CD4-positive, alpha-beta T cell treated with Interleukin-4 for 4 hours (primary cell): ENCODE data around the gene AMOTL1.
"Not testable (repeated sequence)": the region's sequence is repeated elsewhere in the genome, so short reads cannot be mapped to it uniquely, and the experiment has no call there.

Experiments used
- DNase-seq: peaks from one replicate; pipeline ENCODE4 v3.0.0-alpha.2; 2020

The AMOTL1 gene

DNA sequence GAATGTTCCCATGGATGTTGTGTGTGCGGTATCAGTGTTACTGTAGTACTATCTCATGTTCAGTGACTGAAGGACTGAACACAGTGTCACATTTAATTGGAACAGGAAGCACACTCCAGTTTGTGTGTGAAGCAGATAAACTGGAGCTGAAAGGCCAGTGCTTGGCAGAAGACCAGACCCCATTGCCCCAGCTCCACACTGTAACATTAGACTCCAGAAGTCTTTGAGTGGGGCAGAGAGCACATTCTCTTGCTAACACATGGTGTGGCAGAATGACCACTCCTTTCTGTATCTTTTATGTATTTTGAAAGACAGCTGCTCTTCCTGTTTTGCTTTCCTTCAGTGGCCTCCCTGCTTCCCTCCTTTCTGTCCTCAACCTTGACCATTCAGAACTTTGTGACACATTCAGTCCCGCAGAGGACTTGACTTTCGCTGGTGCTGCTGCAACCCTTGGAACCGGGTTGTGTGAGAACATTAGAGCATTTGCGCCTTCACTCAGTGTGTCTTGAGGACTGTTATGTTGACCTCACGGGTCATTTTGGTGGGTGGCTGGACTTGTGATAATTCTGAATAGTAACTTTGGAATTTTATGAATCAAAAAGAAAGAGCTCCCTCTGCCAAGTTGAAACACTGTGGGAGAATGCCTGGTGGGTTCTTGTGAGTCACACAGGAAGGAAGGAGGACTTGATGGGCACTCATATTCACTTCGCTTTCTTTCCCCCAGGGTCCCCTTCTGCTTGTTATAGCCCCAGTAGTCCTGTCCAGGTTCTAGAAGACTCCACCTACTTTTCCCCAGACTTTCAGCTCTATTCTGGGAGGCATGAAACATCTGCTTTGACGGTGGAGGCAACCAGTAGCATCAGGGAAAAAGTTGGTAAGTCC, 26.4 kb downstream of the AMOTL1 start:
- DNase-seq = no peak

DNA sequence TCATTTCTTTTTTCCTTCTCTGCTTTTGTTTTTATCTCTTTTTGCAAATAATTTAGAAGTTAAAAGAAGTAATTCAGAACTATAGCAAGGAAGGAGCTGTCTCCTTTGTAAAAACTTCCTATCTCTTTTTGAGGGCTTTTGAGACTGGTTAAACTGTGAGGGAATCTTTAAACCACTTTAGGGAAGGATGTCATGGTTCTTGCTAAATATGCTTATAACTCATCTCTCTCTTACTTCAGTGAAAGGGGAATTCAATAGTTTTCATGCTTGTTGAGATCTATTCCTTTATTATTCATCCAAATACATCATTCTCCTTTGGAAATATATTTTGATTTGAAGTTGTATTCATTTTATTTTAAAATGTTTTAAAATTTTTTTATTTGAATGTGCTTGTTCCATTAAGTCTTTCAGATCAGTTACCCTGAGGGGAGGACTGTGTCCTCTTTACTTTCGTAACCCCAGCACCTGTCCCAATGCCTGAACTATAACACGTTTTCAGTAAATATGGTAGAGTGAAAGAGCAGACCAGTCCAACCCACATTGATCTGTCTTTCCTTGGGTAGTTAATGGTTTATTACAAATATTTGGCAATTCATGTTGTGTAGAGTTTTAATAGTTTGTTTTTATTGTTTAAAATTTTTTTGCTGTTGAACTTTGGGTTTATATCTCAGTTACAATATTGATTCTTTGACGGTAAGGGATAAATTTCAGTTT, 27.5 kb downstream of the AMOTL1 start:
- DNase-seq = no peak

DNA sequence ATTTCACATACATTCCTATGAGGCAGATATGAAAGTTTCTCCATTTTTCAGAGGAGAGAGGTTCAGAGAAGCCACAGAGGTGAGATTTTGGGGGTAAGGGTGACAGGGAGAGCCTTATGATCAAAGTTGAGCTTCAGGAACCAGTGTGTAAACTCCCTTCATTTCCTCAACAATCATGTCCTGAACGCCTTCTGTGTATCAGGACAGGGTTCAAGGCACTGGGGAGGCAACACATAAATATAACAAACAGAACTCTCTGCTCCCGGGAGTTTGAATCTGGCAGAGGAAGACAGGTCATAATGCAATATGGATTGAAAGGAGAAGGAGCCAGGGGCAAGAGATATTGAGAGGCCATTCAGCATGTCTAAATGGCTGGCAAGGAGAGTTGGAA, 28.0 kb downstream of the AMOTL1 start:
- DNase-seq = no peak

DNA sequence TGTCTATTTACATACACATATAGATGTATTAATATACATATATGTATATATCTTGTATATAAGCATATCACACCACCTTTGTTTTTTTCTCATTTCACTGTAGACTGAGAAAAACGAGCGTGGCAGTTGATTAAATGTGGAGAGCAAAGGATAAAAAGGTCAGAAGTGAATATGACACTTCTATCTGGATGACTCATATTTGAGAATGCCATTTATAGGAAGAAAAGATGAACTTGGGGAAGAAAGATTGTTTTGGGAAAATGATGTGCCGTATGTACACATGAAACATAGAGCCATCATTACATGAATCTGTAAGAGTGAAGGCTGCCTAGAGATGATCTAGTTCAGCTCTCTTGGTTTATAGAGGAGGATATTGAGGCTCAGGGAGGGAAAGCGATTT, 28.7 kb downstream of the AMOTL1 start:
- no peak for DNase-seq

DNA sequence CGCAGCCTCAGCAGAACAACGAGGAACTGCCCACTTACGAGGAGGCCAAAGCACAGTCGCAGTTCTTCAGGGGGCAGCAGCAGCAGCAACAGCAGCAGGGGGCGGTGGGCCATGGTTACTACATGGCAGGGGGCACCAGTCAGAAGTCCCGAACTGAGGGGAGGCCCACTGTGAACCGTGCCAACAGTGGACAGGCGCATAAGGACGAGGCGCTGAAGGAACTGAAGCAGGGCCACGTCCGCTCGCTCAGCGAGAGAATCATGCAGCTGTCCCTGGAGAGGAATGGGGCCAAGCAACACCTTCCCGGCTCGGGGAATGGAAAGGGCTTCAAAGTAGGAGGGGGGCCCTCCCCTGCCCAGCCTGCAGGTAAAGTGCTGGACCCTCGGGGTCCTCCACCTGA, 31.6 kb downstream of the AMOTL1 start:
- no peak for DNase-seq

DNA sequence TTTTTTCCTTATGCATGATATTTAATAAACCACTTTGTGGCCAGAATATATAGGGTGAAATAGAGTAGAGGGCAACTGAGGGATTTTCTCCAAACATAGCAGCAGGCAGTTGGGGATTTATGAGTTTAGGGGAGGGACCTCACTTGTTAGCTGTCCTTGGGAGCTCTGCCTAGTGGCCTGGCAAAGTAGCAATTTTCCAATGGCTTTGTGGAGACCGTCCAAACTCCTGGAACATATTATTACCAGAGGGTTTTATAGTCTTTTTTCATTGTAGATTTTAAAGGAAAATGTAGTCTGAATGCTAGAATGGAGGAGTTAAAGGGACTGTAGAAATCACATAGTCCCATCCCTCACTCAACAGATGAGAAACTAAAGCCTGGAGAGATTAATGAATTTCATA, 32.3 kb downstream of the AMOTL1 start:
- no peak for DNase-seq

DNA sequence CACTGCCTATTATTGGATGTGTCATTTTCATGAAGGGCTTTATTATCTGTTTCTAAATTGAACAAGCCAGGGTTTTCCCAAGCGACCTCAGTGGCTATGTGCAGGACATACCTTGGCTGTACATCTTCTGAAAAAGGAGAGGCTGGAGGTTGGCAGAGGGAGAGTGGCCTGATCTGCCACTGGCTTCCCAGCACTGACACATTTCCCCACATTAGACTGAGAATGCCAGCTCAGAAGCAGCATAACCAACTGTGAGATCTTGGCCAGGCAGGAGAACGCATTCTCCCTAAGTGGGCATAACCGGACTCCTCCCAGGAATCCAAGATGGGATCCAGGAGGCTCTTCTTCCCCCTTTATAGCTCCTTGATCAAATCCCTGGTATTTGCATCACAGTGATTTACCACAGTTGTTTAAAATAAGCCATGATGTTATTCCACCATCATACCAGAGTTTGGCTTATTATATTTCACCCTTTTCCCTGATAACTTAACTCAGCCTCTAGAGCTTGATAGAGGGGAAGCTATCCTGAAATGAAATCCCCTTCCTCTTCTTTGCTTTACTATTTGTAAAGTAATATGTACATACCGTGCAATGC, 33.8 kb downstream of the AMOTL1 start:
- no peak for DNase-seq

DNA sequence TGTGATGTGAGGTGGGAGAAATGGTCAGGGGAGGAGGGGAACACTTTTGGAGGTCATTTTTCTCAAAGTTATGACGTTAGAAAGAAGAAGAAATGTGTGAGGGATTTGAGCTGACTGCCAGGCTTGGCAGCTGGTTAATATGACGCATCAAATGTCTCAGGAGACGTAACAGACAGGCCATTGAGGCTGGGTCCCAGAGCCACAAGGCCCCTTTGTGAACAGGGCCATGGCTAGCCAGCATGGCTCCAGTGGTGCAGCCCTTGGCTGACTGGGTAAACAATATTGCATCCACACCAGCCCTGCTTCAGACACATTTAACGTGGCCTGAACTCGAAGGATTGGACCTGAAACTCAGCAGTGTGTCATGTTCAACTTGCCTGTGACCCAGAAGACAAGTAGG, 34.3 kb downstream of the AMOTL1 start:
- DNase-seq = no peak

DNA sequence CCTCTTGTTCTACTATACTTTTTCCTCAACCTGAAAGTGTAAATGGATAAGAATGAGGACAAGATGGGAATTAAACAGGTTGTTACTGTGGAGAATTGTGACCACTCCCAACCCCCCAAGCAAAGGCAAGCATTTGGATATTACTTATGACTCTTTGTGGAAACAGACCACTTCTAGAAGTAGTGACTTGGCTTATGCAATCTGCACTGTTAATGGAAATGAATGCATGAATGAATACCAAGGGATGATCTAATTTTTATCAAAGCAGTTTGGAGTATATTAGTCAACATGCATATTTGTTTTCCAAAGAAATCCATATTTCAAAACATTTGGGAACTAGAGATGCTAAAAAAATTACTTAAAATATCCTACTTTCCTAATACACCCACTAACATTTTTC, 35.3 kb downstream of the AMOTL1 start:
- DNase-seq = no peak

DNA sequence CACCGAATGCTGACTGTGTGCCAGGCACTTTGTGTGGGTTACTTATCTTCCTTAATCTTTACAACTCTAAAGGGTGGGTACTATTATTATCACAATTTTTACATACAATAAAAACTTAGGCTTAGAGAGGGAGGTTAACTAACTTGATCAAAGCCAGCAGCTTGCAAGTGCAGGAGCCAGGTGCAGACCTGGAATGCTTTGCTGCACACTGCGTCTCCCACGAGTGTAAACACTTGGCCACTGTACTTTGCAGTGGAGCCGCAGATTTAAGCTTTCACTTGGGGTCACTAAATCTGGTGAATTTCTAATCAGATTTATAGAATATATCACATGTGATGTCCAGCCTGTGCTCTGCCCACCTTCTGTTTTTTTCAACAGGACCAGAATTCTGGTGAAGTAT, 36.7 kb downstream of the AMOTL1 start:
- no peak for DNase-seq

DNA sequence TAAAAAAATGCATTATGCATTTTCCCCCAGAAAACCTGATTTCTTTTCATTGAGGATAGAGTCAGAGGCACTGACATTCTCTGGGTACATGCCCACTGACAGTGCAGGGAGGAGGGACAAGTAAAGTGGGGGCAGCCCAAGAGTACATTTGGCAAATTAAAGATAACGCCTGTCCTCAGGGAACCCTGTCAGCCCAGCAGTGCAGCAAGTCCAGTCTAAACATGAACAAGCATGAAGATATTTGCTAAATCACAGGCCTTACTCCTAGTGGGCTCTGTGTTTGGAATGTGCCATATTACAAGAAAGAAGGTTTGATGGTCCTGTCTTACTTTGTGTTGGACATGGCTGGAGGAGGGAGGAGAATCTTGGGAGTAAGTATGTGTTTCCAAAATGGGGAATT, 37.9 kb downstream of the AMOTL1 start:
- DNase-seq = no peak

DNA sequence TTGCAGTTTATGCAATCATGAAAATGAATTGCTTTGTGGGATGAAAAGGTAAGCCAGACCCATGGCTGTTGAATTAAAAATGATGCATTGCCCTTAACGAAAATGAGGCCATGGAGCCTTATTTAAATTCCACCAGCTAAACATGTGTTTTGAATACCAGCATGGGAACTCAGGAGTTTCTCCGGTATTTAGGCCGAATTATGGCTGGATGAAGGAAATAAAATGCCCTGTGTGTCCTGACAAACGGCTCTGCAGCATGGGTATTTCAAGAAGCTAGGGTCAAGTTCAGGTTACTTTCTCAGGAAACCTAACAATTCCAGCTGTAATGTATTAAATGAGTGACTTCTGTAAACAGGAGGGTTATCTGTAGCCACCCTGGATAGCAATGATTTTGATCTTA, 38.3 kb downstream of the AMOTL1 start:
- DNase-seq = no peak

DNA sequence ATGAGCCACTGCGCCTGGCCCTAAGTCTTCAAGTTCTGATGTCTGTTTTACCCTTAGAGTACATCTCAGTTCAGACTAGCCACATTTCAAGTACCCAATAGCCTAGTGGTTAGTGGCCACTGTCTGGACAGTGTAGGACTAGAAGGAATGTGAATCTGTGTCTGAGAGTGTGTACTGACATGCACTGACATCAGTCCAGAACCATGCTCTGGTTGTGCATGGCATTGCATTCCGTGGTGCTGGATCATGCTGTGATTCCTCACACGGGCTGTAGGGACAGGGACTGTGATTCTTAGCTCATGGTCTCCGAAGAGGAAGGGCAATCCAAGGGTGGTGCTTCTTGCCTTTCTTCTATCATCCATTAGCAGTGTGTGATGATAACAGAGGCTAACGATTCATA, 41.1 kb downstream of the AMOTL1 start:
- no peak for DNase-seq

DNA sequence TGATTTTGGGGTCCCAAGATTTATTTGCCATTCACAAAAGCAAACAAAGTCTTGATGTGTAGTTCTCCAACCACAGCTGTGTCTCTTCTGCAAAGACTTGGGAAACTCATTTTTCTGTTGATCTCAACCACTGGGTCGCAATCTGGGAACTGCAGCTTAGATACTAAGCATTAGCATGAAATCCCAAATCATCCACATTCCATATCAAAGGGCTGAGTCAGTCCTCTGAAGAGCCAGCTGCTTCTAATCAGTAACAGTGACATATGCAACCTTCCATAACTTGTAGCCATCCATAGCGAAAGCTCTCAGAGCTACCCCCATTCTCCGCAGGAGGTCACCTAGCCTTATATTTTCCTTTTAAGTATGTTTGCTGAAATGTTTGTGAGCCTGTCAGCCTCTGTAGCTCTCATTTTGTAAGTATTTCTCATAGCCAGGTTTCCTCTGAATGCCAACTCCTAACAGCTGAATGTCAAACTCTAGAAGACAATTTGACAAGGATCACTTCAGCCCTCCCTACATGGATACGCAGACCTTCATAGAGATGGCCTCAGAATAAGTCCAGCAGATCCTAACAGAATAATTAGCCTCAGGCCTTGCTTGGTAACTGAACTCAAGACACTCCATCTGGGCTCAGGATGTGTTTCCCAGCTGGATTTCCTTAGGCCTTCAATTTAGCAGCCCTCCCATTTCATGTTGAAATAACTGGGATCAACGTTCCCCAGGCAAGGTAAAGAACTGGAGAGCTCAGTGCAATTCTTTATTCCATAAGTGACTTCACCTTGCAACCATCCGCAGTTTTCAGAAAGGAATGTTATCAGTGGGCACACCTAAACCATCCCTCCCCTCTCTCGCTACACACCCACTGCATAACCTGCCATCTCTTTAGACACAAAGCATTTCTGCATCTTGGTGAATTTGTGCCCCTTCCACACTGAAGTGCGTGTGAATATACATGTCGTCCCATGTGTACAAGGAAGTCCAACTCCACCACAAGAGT, 44.9 kb downstream of the AMOTL1 start:
- not testable (repeated sequence) for DNase-seq

DNA sequence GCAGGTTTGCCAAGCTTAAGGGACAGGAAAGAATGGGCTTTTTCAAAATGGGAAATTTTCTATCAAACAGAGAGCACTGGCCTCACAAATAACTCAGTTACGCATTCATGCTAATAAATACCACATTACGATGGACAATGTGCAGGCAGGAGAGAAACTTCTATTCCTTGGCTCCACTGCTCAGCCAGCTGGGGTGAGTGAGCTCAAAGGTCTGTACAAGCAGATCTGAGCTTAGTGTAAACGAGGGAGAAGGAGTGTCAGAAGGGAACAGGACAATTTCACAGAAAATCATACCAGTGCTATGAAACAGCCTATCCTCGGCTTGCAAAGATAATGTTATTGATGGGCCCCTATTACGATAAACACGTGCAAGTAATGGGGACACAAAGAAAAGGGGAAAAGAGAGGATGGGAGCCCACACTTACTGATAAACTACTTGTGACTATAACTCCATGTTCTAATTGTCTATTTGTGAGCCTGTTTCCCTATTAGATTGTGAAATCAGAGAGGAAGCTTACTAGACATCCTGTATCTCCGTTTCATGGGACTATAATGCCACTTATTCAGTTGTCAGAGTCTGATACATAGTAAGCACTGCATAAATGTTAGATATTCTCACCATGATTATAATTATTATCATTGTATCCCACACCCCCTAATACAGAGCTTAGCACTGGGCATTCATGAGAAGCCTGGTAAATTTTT, 46.3 kb downstream of the AMOTL1 start:
- DNase-seq = no peak

DNA sequence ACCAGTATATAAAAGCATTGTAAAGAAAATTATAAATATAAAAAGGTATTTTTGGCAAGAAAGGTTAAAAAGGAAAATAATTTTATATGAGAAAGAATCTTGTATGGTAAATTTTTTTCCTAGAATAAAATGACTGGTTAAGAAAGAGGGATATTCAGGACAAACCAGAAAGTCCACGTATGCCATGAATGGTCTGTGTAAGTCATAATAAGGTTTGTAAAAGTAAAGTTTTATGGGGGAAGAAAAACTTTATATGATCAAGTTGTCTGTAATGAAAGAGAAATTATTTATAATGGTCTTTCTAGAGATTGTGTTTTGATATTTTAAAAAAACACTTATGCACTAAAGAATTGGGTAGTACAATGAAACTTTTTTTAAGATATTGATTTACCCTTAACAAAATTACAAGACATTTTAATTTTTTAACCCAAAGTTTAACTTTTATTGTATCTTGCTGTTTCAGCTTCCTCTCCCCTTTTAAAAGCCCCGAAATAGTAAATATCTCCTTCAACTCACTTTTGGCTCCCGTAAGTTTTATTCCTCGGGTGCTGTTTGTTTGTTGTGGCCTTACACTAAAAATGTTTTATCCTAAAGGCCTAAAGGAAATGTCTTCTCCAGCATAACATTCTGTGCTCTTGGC, 47.7 kb downstream of the AMOTL1 start:
- DNase-seq = no peak

DNA sequence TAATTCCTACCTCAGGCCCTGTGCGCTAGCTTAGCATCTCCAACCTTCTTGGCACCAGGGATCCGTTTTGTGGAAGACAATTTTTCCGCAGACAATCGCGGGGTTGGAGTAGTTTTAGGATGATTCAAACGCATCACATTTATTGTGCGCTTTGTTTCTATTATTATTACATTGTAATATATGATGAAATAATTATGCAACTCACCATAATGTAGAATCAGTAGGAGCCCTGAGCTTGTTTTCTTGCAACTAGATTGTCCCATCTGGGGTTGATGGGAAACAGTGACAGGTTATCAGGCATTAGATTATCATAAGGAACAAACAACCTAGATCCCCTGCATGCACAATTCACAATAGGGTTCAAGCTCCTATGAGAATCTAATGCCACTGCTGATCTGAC, 52.3 kb downstream of the AMOTL1 start:
- DNase-seq = no peak

DNA sequence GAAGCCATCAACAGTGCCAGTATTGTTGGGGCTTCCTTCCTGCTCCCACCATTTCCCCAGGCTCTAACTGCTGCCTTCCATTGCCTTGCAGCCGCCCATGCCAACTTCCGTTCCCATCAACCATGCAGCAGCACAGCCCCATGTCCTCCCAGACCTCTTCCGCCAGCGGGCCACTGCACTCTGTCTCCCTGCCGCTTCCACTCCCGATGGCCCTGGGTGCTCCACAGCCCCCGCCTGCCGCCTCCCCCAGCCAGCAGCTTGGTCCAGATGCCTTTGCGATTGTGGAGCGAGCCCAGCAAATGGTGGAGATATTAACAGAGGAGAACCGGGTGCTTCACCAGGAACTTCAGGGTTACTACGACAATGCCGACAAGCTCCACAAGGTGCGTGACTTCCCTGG, 53.3 kb downstream of the AMOTL1 start:
- DNase-seq = no peak

DNA sequence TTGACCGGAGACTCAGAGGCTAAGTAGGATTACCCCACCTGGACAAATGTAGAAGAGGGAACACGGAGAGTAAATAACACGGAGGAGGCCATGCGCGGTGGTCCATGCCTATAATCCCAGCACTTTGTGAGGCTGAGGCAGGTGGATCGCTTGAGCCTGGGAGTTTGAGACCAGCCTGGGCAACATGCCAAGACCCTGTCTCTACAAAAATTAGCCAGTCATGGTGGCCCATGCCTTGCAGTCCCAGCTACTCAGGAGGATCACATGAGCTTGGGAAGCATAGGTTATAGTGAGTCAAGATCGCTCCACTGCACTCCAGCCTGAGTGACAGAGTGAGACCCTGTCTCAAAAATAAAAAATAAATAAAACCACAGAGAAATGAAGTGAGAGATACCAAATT, 53.9 kb downstream of the AMOTL1 start:
- DNase-seq = no peak

DNA sequence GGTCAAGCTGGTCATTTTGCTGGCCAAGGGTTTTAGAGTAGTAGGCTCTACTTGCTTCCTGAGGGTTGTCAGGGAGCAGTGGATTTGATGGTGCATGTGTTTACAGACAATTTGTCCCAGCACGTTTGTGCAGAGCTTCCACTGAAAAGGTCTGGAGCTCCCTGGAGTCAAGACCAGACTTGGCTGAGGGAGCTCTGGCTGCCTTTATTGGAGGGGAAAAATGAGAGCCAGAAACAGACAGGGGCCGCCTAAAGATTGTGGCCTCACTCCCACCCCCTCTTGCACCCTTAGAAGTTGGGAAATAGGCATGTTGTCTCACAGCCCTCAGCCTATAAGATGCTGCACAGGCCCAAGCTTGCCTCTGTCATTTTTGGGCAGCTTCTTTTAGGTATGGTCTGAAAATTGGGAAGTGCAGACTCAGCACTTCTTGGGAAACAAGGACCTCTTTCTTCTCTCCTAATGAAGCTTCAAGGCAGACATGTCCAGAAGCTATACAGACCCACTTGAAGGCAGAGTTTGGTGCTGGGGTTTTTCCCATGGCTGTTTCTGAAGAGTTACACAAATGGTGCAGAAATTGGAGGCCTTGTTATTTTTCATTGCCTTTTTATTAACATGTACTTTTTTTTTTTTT, 55.1 kb downstream of the AMOTL1 start:
- DNase-seq = no peak

DNA sequence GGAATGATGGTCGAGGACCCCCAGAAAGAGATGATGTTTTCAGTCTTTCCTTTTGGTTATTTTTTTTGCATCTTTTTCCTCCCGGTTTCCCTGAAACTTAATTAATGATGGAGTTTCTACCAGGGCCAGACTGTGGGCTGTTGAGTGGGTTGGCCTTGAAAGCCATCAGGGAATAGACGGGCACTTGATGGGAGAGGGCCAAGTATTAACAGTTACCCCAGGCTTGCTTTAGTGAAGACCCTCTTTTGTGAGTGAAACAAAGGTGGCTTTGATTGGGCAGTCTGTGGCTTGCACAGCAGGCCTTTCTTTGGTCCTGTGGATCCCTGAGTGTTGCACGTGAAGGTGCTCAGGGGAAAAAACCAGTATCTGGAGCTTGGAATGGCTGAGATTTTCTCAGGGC, 56.9 kb downstream of the AMOTL1 start:
- no peak for DNase-seq
